WTC11 (cell line): ENCODE results near the gene PNLDC1. TPM values are rescaled to one million over a fixed set of nuclear protein-coding genes. Genes with fewer than 3 reads are reported as not detected.

ENCODE experiments used
- ATAC-seq: fragments of 200-7000 bp; cut with Tn5 transposase; 2 replicates; pipeline ENCODE4 v1.10.0; 2021; ENCODE audit warnings: mild to moderate bottlenecking, moderate library complexity
- CTCF ChIA-PET: fragments of 300-600 bp; sonication (Branson Sonifier 250); formaldehyde crosslinking; loops from one replicate; lab custom pipeline; 2021; ENCODE audit warnings: antibody characterized with exemption; lab: Charles Lee
- POLR2A ChIA-PET: fragments of 350-600 bp; sonication (Branson Sonifier 250); formaldehyde crosslinking; loops from one replicate; lab custom pipeline; 2021; ENCODE audit warnings: antibody characterized with exemption; lab: Charles Lee
- DNase-seq: peaks from one replicate; pipeline ENCODE4 v3.0.0; 2021; ENCODE audit warnings: low spot score
- H3K27ac Mint-ChIP-seq: 2 replicates; pipeline ENCODE4 v1.8.0; 2021; ENCODE audit warnings: mixed read lengths
- H3K27me3 Mint-ChIP-seq: 2 replicates; pipeline ENCODE4 v1.8.0; 2021; ENCODE audit warnings: low read depth, mild to moderate bottlenecking, moderate library complexity, mixed read lengths
- H3K36me3 Mint-ChIP-seq: 2 replicates; pipeline ENCODE4 v1.8.0; 2021; ENCODE audit warnings: mixed read lengths
- H3K4me1 Mint-ChIP-seq: 2 replicates; pipeline ENCODE4 v1.8.0; 2022; ENCODE audit warnings: mixed read lengths
- H3K4me3 Mint-ChIP-seq: 2 replicates; pipeline ENCODE4 v1.8.0; 2021; ENCODE audit warnings: mild to moderate bottlenecking, moderate library complexity, mixed read lengths
- H3K9me3 Mint-ChIP-seq: 2 replicates; pipeline ENCODE4 v1.8.0; 2021; ENCODE audit warnings: mixed read lengths
- AFF4 ChIP-seq: sonication (generic); formaldehyde crosslinking; IDR thresholded peaks from 2 replicates; pipeline ENCODE4 v1.8.1; 2023; ENCODE audit warnings: mild to moderate bottlenecking, missing genetic modification reagents, borderline replicate concordance
- AR ChIP-seq: fragments of 250-450 bp; sonication (Bioruptor Pico); IDR thresholded peaks from 2 replicates; pipeline ENCODE4 v1.9.0; 2021; ENCODE audit warnings: mild to moderate bottlenecking
- ARID4B ChIP-seq: sonication (generic); formaldehyde crosslinking; IDR thresholded peaks from 2 replicates; pipeline ENCODE4 v1.8.0; 2023; ENCODE audit warnings: missing genetic modification reagents, mild to moderate bottlenecking, borderline replicate concordance
- ATF3 ChIP-seq: sonication (generic); formaldehyde crosslinking; conservative IDR thresholded peaks from 2 replicates; pipeline ENCODE4 v1.8.1; 2022; ENCODE audit warnings: mild to moderate bottlenecking, missing genetic modification reagents
- CDX4 ChIP-seq: fragments of 250-450 bp; sonication (Bioruptor Pico); IDR thresholded peaks from 2 replicates; pipeline ENCODE4 v1.9.0; 2021; ENCODE audit warnings: moderate library complexity, mild to moderate bottlenecking, inconsistent platforms, borderline replicate concordance
- E2F5 ChIP-seq: sonication (generic); formaldehyde crosslinking; IDR thresholded peaks from 2 replicates; pipeline ENCODE4 v1.8.1; 2022; ENCODE audit warnings: mild to moderate bottlenecking, moderate library complexity, missing genetic modification reagents
- ELF4 ChIP-seq: sonication (generic); formaldehyde crosslinking; IDR thresholded peaks from 2 replicates; pipeline ENCODE4 v1.8.1; 2022; ENCODE audit warnings: low read depth, mild to moderate bottlenecking, moderate library complexity, missing genetic modification reagents
- ERG ChIP-seq: fragments of 250-450 bp; sonication (Bioruptor Pico); IDR thresholded peaks from 2 replicates; pipeline ENCODE4 v1.8.0; 2021; ENCODE audit warnings: mild to moderate bottlenecking
- FOXK1 ChIP-seq: sonication (generic); formaldehyde crosslinking; IDR thresholded peaks from 2 replicates; pipeline ENCODE4 v1.8.0; 2022; ENCODE audit warnings: mild to moderate bottlenecking, moderate library complexity, missing genetic modification reagents
- FOXP1 ChIP-seq: sonication (generic); formaldehyde crosslinking; IDR thresholded peaks from 2 replicates; pipeline ENCODE4 v1.8.0; 2022; ENCODE audit warnings: missing genetic modification reagents, mild to moderate bottlenecking, moderate library complexity, borderline replicate concordance
- MXD4 ChIP-seq: fragments of 250-450 bp; sonication (Bioruptor Pico); IDR thresholded peaks from 2 replicates; pipeline ENCODE4 v1.8.0; 2021; ENCODE audit warnings: mild to moderate bottlenecking, moderate library complexity, borderline replicate concordance
- NFATC4 ChIP-seq: fragments of 250-450 bp; sonication (Bioruptor Pico); IDR thresholded peaks from 2 replicates; pipeline ENCODE4 v1.9.0; 2021; ENCODE audit warnings: mild to moderate bottlenecking
- NFE2L1 ChIP-seq: sonication (generic); formaldehyde crosslinking; IDR thresholded peaks from 2 replicates; pipeline ENCODE4 v1.8.1; 2023; ENCODE audit warnings: missing genetic modification reagents
- NR3C1 ChIP-seq: sonication (generic); formaldehyde crosslinking; conservative IDR thresholded peaks from 2 replicates; pipeline ENCODE4 v1.8.1; 2023; ENCODE audit warnings: low read depth, mild to moderate bottlenecking, missing genetic modification reagents
- OVOL2 ChIP-seq: fragments of 250-450 bp; sonication (Bioruptor Pico); IDR thresholded peaks from 2 replicates; pipeline ENCODE4 v1.9.0; 2021; ENCODE audit warnings: mild to moderate bottlenecking, borderline replicate concordance
- RORB ChIP-seq: fragments of 250-450 bp; sonication (Bioruptor Pico); IDR thresholded peaks from 2 replicates; pipeline ENCODE4 v1.9.0; 2021; ENCODE audit warnings: mild to moderate bottlenecking
- USF2 ChIP-seq: sonication (generic); formaldehyde crosslinking; IDR thresholded peaks from 2 replicates; pipeline ENCODE4 v1.8.1; 2023; ENCODE audit warnings: mild to moderate bottlenecking, missing genetic modification reagents, moderate library complexity
- ZNF138 ChIP-seq: sonication (generic); formaldehyde crosslinking; conservative IDR thresholded peaks from 2 replicates; pipeline ENCODE4 v1.8.1; 2022; ENCODE audit warnings: mild to moderate bottlenecking, moderate library complexity, missing genetic modification reagents
- ZNF219 ChIP-seq: sonication (generic); formaldehyde crosslinking; IDR thresholded peaks from 2 replicates; pipeline ENCODE4 v1.8.0; 2023; ENCODE audit warnings: missing genetic modification reagents, mild to moderate bottlenecking, borderline replicate concordance
- ZNF317 ChIP-seq: sonication (generic); formaldehyde crosslinking; IDR thresholded peaks from 2 replicates; pipeline ENCODE4 v1.8.1; 2023; ENCODE audit warnings: low read depth, mild to moderate bottlenecking, moderate library complexity, missing genetic modification reagents, borderline replicate concordance
- total RNA-seq: library from RNA; stranded (reverse); gene quantifications from 3 replicates; pipeline ENCODE4 v1.2.3, GENCODE V29; 2021

The PNLDC1 gene
- total RNA-seq, 1 experiment from 2014 or later = 0.39 TPM

- H3K27me3 Mint-ChIP-seq = no peaks in the 10 kb centered on the region
- peaks cover 16% of the 10 kb centered on the region for H3K9me3 Mint-ChIP-seq
- H3K27ac Mint-ChIP-seq = no peak overlapping the region
- ChIA-PET POLR2A (interaction anchor here (0.5 kb wide), 1 partner anchor 40 kb away, joined by 3 read pairs; no protein-coding TSS in a partner anchor), CTCF (interaction anchor here (0.6 to 1.5 kb wide), 2 partner anchors 65 to 1163 kb away, joined by 8 to 18 read pairs; partner anchors contain the start of gene TCP1)
- H3K4me1 Mint-ChIP-seq = peaks cover 6% of the 10 kb centered on the region; the same call in 1 of the 2 replicates
- DNase-seq = no peak
- TF ChIP-seq NR3C1 (CRISPR knock-in tag) = no peak
- no peak for TF ChIP-seq USF2 (CRISPR knock-in tag)
- TF ChIP-seq ELF4 = no peak
- no peak for TF ChIP-seq NFE2L1 (CRISPR knock-in tag)
- no peak for TF ChIP-seq ARID4B (CRISPR knock-in tag)
- no peak for TF ChIP-seq FOXP1 (CRISPR knock-in tag)
- TF ChIP-seq ATF3 (CRISPR knock-in tag) = no peak
- TF ChIP-seq RORB (CRISPR knock-in tag) = no peak
- no peak for TF ChIP-seq AFF4 (CRISPR knock-in tag)
- no peak for TF ChIP-seq CDX4 (CRISPR knock-in tag)
- TF ChIP-seq ERG (CRISPR knock-in tag) = no peak
- no peak for TF ChIP-seq NFATC4 (CRISPR knock-in tag)
- no peak for TF ChIP-seq FOXK1 (CRISPR knock-in tag)
- TF ChIP-seq ZNF317 (CRISPR knock-in tag) = no peak
- no peak for TF ChIP-seq MXD4 (CRISPR knock-in tag)
- no peak for TF ChIP-seq E2F5 (CRISPR knock-in tag)
- no peak for TF ChIP-seq ZNF138 (CRISPR knock-in tag)
- no peak for TF ChIP-seq AR
- TF ChIP-seq OVOL2 (CRISPR knock-in tag) = no peak
- TF ChIP-seq ZNF219 (CRISPR knock-in tag) = no peak
- TF ChIP-seq, all 79 proteins: peak for 0
- no peak for ATAC-seq
- H3K4me3 Mint-ChIP-seq = no peak overlapping the region
- peaks cover 15% of the 10 kb centered on the region for H3K36me3 Mint-ChIP-seq
Measured at GRCh38 chr6:159853754-159854153, 53.7 kb downstream of the PNLDC1 start.
